A673 (cell line): Measurements from ENCODE around the gene EIF3L. TPM values are rescaled to one million over a fixed set of nuclear protein-coding genes. Genes with fewer than 3 reads are reported as not detected.
A peak's percentile ranks its signal among the peaks of the same experiment; 100 is the strongest.

Experiments
- BruUV-seq: library from RNA; stranded (reverse); fragments of 400-500 nt; replicated peaks from 2 replicates; lab custom pipeline; 2021; lab: Mats Ljungman, UMichigan
- CTCF ChIA-PET: fragments of 300-600 bp; sonication (Branson Sonifier 250); formaldehyde crosslinking; loops from one replicate; lab custom pipeline; 2022; ENCODE audit warnings: antibody characterized with exemption; lab: Charles Lee
- POLR2A ChIA-PET: fragments of 300-600 bp; sonication (Branson Sonifier 250); formaldehyde crosslinking; loops from one replicate; lab custom pipeline; 2022; ENCODE audit warnings: antibody characterized with exemption; ENCODE audit not compliant: low non-redundant PET; lab: Charles Lee
- DNase-seq: peaks from one replicate; pipeline ENCODE4 v3.0.0-alpha.2; 2015; ENCODE audit warnings: low spot score
- H3K27ac ChIP-seq: fragments of 200-600 bp; sonication (generic); 2 replicates; pipeline ENCODE4 v1.5.1; 2016; ENCODE audit warnings: mixed run types, low read depth, mild to moderate bottlenecking, mixed read lengths, antibody characterized with exemption, low read length; ENCODE audit not compliant: poor library complexity, severe bottlenecking
- H3K27me3 ChIP-seq: fragments of 200-600 bp; sonication (generic); replicated peaks from 2 replicates; pipeline ENCODE4 v1.6.1; 2017; ENCODE audit warnings: mixed run types, low read depth, mild to moderate bottlenecking, mixed read lengths, antibody characterized with exemption, low read length; ENCODE audit not compliant: insufficient read depth, poor library complexity
- H3K36me3 ChIP-seq: fragments of 200-600 bp; sonication (generic); 2 replicates; pipeline ENCODE4 v1.6.1; 2016; ENCODE audit warnings: mixed run types, mild to moderate bottlenecking, mixed read lengths, antibody characterized with exemption, low read length; ENCODE audit not compliant: insufficient read depth, poor library complexity, severe bottlenecking
- H3K4me1 ChIP-seq: fragments of 200-600 bp; sonication (generic); 2 replicates; pipeline ENCODE4 v1.6.1; 2017; ENCODE audit warnings: mixed run types, mild to moderate bottlenecking, mixed read lengths, antibody characterized with exemption, low read length; ENCODE audit not compliant: insufficient read depth, poor library complexity, severe bottlenecking
- H3K4me3 ChIP-seq: fragments of 200-600 bp; sonication (generic); 2 replicates; pipeline ENCODE4 v1.5.1; 2016; ENCODE audit warnings: low read depth, mixed run types, mild to moderate bottlenecking, mixed read lengths, low read length; ENCODE audit not compliant: poor library complexity, severe bottlenecking
- H3K9me3 ChIP-seq: fragments of 200-600 bp; sonication (generic); 2 replicates; pipeline ENCODE4 v1.6.1; 2016; ENCODE audit warnings: mixed run types, low read depth, mild to moderate bottlenecking, mixed read lengths, antibody characterized with exemption, low read length; ENCODE audit not compliant: poor library complexity, severe bottlenecking
- CTCF ChIP-seq: fragments of 300-800, 200-600 bp; sonication (generic); conservative IDR thresholded peaks from 2 replicates; pipeline ENCODE4 v1.5.1; 2017; ENCODE audit warnings: low read depth, mild to moderate bottlenecking, antibody characterized with exemption, low read length, moderate library complexity, mixed read lengths
- EZH2 ChIP-seq: fragments of 200-600 bp; sonication (generic); IDR thresholded peaks from 2 replicates; pipeline ENCODE4 v1.6.1; 2017; ENCODE audit warnings: borderline replicate concordance, low read depth, mild to moderate bottlenecking, mixed read lengths, antibody characterized with exemption, low read length; ENCODE audit not compliant: poor library complexity, severe bottlenecking
- intact Hi-C: fragments of 100-400 bp; cut with micrococcal nuclease; formaldehyde crosslinking; loops from one replicate; pipeline ENCODE4 v1.10.0; 2022; ENCODE audit not compliant: unreplicated experiment
- total RNA-seq: library from RNA; stranded (reverse); gene quantifications from 2 replicates; pipeline ENCODE4 v1.2.3, GENCODE V29; 2021

Gene EIF3L
- total RNA-seq, 1 experiment from 2014 or later: 492 TPM

- Histone ChIP-seq H3K9me3 (no peaks in the 10 kb centered on the region), H3K36me3 (no peaks in the 10 kb centered on the region), H3K4me3 (peak overlapping the region; percentile 74), H3K4me1 (peaks cover 31% of the 10 kb centered on the region), H3K27ac (peak overlapping the region; percentile 65), H3K27me3 (no peaks in the 10 kb centered on the region)
- ChIA-PET CTCF (no interaction called here), POLR2A (interaction anchor here (0.7 kb wide), 1 partner anchor 127 kb away, joined by 3 read pairs; the partner anchor contains the start of gene LGALS1)
- DNase-seq: peak; percentile 80
- intact Hi-C loops: loop anchor here (5.0 kb wide), 1 partner anchor 125 kb away; the partner anchor contains the start of gene LGALS1
- no TSS peak for BruUV-seq
- TF ChIP-seq CTCF (no peak), EZH2 (no peak)
Measured at GRCh38 chr22:37802310-37803194, 46.7 kb upstream of the EIF3L start.

GRCh38 chr22:37803195-37803638 is 46.0 kb upstream of the EIF3L start:
- ChIA-PET CTCF (no interaction called here), POLR2A (no interaction called here)
- intact Hi-C loops: loop anchor here (5.0 kb wide), 1 partner anchor 126 kb away; the partner anchor contains the start of gene LGALS1
- peak overlapping the region; percentile 74 for H3K4me3 ChIP-seq
- H3K27me3 ChIP-seq: no peaks in the 10 kb centered on the region
- no peak for TF ChIP-seq EZH2
- TF ChIP-seq CTCF: no peak
- H3K27ac ChIP-seq: peak overlapping the region; percentile 65
- BruUV-seq: no TSS peak
- peaks cover 31% of the 10 kb centered on the region for H3K4me1 ChIP-seq
- DNase-seq: no peak
- no peaks in the 10 kb centered on the region for H3K9me3 ChIP-seq
- H3K36me3 ChIP-seq: no peaks in the 10 kb centered on the region

- intact Hi-C loops: loop anchor here (5.0 kb wide), 1 partner anchor 126 kb away; the partner anchor contains the start of gene LGALS1
- ChIA-PET CTCF (no interaction called here), POLR2A (no interaction called here)
- TF ChIP-seq EZH2 (no peak), CTCF (no peak)
- Histone ChIP-seq H3K27ac (peak overlapping the region; percentile 89), H3K36me3 (no peaks in the 10 kb centered on the region), H3K9me3 (no peaks in the 10 kb centered on the region), H3K27me3 (no peaks in the 10 kb centered on the region), H3K4me1 (peaks cover 31% of the 10 kb centered on the region), H3K4me3 (peak overlapping the region; percentile 77)
- BruUV-seq: no TSS peak
- DNase-seq: no peak
Measured at GRCh38 chr22:37803639-37804351, 45.4 kb upstream of the EIF3L start.
